K562 treated with DMSO at 1 percent for 4 hours (cell line): Measurements from ENCODE around the gene MAGEB10. TPM values are rescaled to one million over a fixed set of nuclear protein-coding genes. Genes with fewer than 3 reads are reported as not detected.

Experiments
- total RNA-seq: library from RNA; unstranded; fragments of 300-600 nt; gene quantifications from 2 replicates; pipeline ENCODE4 v1.2.3, GENCODE V29; 2022; ENCODE audit not compliant: insufficient read depth

MAGEB10 gene, protein sequence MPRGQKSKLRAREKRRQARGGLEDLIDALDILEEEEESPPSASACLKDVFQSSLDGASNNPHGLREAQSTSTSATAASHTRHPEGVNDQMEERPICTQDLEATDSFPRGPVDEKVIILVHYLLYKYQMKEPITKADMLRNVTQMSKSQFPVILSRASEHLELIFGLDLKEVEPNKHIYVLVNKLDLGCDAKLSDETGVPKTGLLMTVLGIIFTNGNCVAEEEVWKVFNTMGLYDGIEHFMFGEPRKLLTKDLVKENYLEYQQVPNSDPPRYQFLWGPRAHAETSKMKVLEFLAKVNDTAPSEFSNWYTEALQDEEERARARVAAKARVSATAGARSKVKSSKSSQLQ
- not detected in 2 replicates for total RNA-seq

DNA sequence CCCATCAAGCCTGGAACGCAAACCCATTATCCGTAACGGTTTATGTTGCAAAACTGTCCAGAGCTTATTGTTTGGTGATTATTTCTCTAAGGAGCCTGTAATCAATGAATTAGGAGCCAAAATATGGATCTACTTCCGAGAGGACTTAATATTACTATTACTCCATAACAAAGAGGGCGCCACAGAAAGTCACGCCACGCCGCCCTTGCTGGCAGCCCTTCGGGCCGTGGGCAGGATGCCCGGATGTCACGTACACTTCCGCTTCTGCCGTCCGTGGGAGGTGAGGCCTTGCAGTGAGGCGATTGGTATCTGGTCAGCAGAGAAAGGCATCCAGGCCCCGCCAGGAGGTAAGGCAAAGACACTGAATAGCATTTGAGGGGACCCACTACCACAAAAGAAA lies at the start of gene MAGEB10:
Gene MAGEB10 (plus strand): TSS at position 301 of the 400 bp plus-strand sequence. CDS start 13,317 bp downstream, outside the sequence.

Other genes with a start within 250 kb of the MAGEB10 start
- gene DCAF8L2, start 217.6 kb upstream of the MAGEB10 start, total RNA-seq, result not detected in 2 replicates
- not detected in 2 replicates for gene DCAF8L1, start 173.5 kb downstream of the MAGEB10 start, total RNA-seq